ENCODE measurements around the gene PCDHGA6.

PCDHGA6 gene

GRCh38 chr5:141422742-141423291, 49.1 kb downstream of the PCDHGA6 start:
- Histone ChIP-seq H3K9ac (no peak overlapping the region), H3K36me3 (ENCODE audit: control insufficient read depth, insufficient read depth, low read length) (peaks cover 20% of the 10 kb centered on the region), H3K27me3 (ENCODE audit: control insufficient read depth, insufficient read depth, low read length) (no peaks in the 10 kb centered on the region), H3K9me3 (ENCODE audit: control insufficient read depth, low read length) (peaks cover 21% of the 10 kb centered on the region), H3K4me3 (ENCODE audit: low read depth, low read length) (no peak overlapping the region), H3K27ac (no peak overlapping the region), H3K4me2 (ENCODE audit: low read length) (no peak overlapping the region), H2AFZ (no peak overlapping the region), H3K79me2 (no peaks in the 10 kb centered on the region), H3K4me1 (no peaks in the 10 kb centered on the region)
- TF ChIP-seq CTCF (IDR thresholded peaks at IDR 0.05): no peak

- H3K4me1 ChIP-seq: no peaks in the 10 kb centered on the region
- H3K4me2 ChIP-seq (ENCODE audit: low read length): no peak overlapping the region
- peaks cover 9% of the 10 kb centered on the region for H3K9me3 ChIP-seq (ENCODE audit: control insufficient read depth, low read length)
- H3K27ac ChIP-seq: no peak overlapping the region
- no peak for TF ChIP-seq CTCF (IDR thresholded peaks at IDR 0.05)
- peaks cover 8% of the 10 kb centered on the region for H3K36me3 ChIP-seq (ENCODE audit: control insufficient read depth, insufficient read depth, low read length)
- H3K9ac ChIP-seq: no peak overlapping the region
- no peak overlapping the region for H3K4me3 ChIP-seq (ENCODE audit: low read depth, low read length)
- no peaks in the 10 kb centered on the region for H3K27me3 ChIP-seq (ENCODE audit: control insufficient read depth, insufficient read depth, low read length)
- no peak overlapping the region for H2AFZ ChIP-seq
- H3K79me2 ChIP-seq: peaks cover 5% of the 10 kb centered on the region
These were observed 54.2 kb downstream of the PCDHGA6 start for GRCh38 chr5:141427783-141428426.
